ENCODE data around the gene TLR6.
"Not testable (repeated sequence)": the region's sequence is repeated elsewhere in the genome, so short reads cannot be mapped to it uniquely, and the experiment has no call there.

TLR6 gene

GRCh38 chr4:38821739-38822138 lies 34.9 kb downstream of the TLR6 start:
- DNase-seq = no peak

GRCh38 chr4:38820329-38821061 lies 36.1 kb downstream of the TLR6 start:
- DNase-seq = no peak

GRCh38 chr4:38819569-38819968 lies 37.0 kb downstream of the TLR6 start:
- DNase-seq = no peak

GRCh38 chr4:38818441-38818976 lies 38.1 kb downstream of the TLR6 start:
- DNase-seq = no peak

GRCh38 chr4:38815885-38816782 lies 40.5 kb downstream of the TLR6 start:
- no peak for DNase-seq

- no peak for DNase-seq
Observed at GRCh38 chr4:38814386-38814785, 42.2 kb downstream of the TLR6 start.

GRCh38 chr4:38811297-38811696 lies 45.3 kb downstream of the TLR6 start:
- DNase-seq = no peak

GRCh38 chr4:38807462-38807861 lies 49.2 kb downstream of the TLR6 start:
- not testable (repeated sequence) for DNase-seq

GRCh38 chr4:38806251-38806650 lies 50.4 kb downstream of the TLR6 start:
- DNase-seq = not testable (repeated sequence)

GRCh38 chr4:38805530-38806145 lies 51.0 kb downstream of the TLR6 start:
- DNase-seq = peak in 1 of 2 experiments; percentile 31

- no peak for DNase-seq
Observed at GRCh38 chr4:38804654-38805295, 51.8 kb downstream of the TLR6 start, which contains the start of gene TLR1. Gene TLR1, minus strand, starts transcription at chr4:38804791. Its CDS starts 5,960 bp downstream, at chr4:38798831.

- no peak for DNase-seq
Observed at GRCh38 chr4:38803833-38804653, 52.6 kb downstream of the TLR6 start.

GRCh38 chr4:38802561-38803355 lies 53.9 kb downstream of the TLR6 start:
- no peak for DNase-seq

GRCh38 chr4:38800961-38801450 lies 55.6 kb downstream of the TLR6 start:
- DNase-seq = no peak

GRCh38 chr4:38800366-38800765 lies 56.3 kb downstream of the TLR6 start:
- no peak for DNase-seq

- no peak for DNase-seq
Observed at GRCh38 chr4:38795087-38795486, 61.5 kb downstream of the TLR6 start.

GRCh38 chr4:38794051-38794450 lies 62.6 kb downstream of the TLR6 start:
- no peak for DNase-seq

GRCh38 chr4:38791010-38791409 lies 65.6 kb downstream of the TLR6 start:
- DNase-seq = no peak

GRCh38 chr4:38788317-38788716 lies 68.3 kb downstream of the TLR6 start:
- no peak for DNase-seq

- DNase-seq = no peak
Observed at GRCh38 chr4:38787693-38788092, 68.9 kb downstream of the TLR6 start.
